Activated naive CD4-positive, alpha-beta T cell treated with anti-CD3 and anti-CD28 coated beads, Interleukin-2, amount 50 U/mL, for 24 hours (primary cell): ENCODE measurements around the gene NFASC.
A peak's percentile ranks its signal among the peaks of the same experiment; 100 is the strongest.

Experiments
- H3K27ac Mint-ChIP-seq: one replicate; pipeline ENCODE4 v1.8.0; 2021; ENCODE audit warnings: mild to moderate bottlenecking, mixed read lengths
- H3K27me3 Mint-ChIP-seq: one replicate; pipeline ENCODE4 v1.8.0; 2021; ENCODE audit warnings: mixed read lengths
- H3K36me3 Mint-ChIP-seq: one replicate; pipeline ENCODE4 v1.8.0; 2021; ENCODE audit warnings: mixed read lengths
- H3K4me1 Mint-ChIP-seq: one replicate; pipeline ENCODE4 v1.8.0; 2021; ENCODE audit warnings: mixed read lengths
- H3K4me3 Mint-ChIP-seq: one replicate; pipeline ENCODE4 v1.8.0; 2021; ENCODE audit warnings: mild to moderate bottlenecking, mixed read lengths
- H3K9me3 Mint-ChIP-seq: one replicate; pipeline ENCODE4 v1.8.0; 2021; ENCODE audit warnings: mixed read lengths

NFASC gene

GRCh38 chr1:204968135-204968534, 97.5 kb downstream of the NFASC start:
- H3K4me3 Mint-ChIP-seq, result no peak overlapping the region
- H3K36me3 Mint-ChIP-seq, result no peaks in the 10 kb centered on the region
- no peak overlapping the region for H3K27ac Mint-ChIP-seq
- no peaks in the 10 kb centered on the region for H3K4me1 Mint-ChIP-seq
- no peaks in the 10 kb centered on the region for H3K9me3 Mint-ChIP-seq
- H3K27me3 Mint-ChIP-seq, result peaks cover 3% of the 10 kb centered on the region

- H3K4me1 Mint-ChIP-seq, result no peaks in the 10 kb centered on the region
- H3K27ac Mint-ChIP-seq, result no peak overlapping the region
- H3K27me3 Mint-ChIP-seq, result peaks cover 7% of the 10 kb centered on the region
- no peaks in the 10 kb centered on the region for H3K9me3 Mint-ChIP-seq
- no peak overlapping the region for H3K4me3 Mint-ChIP-seq
- H3K36me3 Mint-ChIP-seq, result no peaks in the 10 kb centered on the region
These were observed 98.3 kb downstream of the NFASC start for GRCh38 chr1:204968951-204969350.

- no peak overlapping the region for H3K27ac Mint-ChIP-seq
- H3K9me3 Mint-ChIP-seq, result no peaks in the 10 kb centered on the region
- H3K4me1 Mint-ChIP-seq, result no peaks in the 10 kb centered on the region
- H3K27me3 Mint-ChIP-seq, result peaks cover 11% of the 10 kb centered on the region
- H3K36me3 Mint-ChIP-seq, result no peaks in the 10 kb centered on the region
- no peak overlapping the region for H3K4me3 Mint-ChIP-seq
These were observed 100.3 kb downstream of the NFASC start for GRCh38 chr1:204970937-204971336.

- no peak overlapping the region for H3K4me3 Mint-ChIP-seq
- no peaks in the 10 kb centered on the region for H3K9me3 Mint-ChIP-seq
- peaks cover 11% of the 10 kb centered on the region for H3K27me3 Mint-ChIP-seq
- H3K36me3 Mint-ChIP-seq, result no peaks in the 10 kb centered on the region
- H3K4me1 Mint-ChIP-seq, result no peaks in the 10 kb centered on the region
- H3K27ac Mint-ChIP-seq, result no peak overlapping the region
These were observed 101.1 kb downstream of the NFASC start for GRCh38 chr1:204971517-204972336.

GRCh38 chr1:204972426-204972825, 101.8 kb downstream of the NFASC start:
- H3K36me3 Mint-ChIP-seq, result no peaks in the 10 kb centered on the region
- H3K27me3 Mint-ChIP-seq, result peaks cover 9% of the 10 kb centered on the region
- H3K4me1 Mint-ChIP-seq, result no peaks in the 10 kb centered on the region
- H3K4me3 Mint-ChIP-seq, result no peak overlapping the region
- H3K27ac Mint-ChIP-seq, result no peak overlapping the region
- H3K9me3 Mint-ChIP-seq, result no peaks in the 10 kb centered on the region

GRCh38 chr1:204973449-204973848, 102.8 kb downstream of the NFASC start:
- Mint-ChIP-seq H3K4me1 (no peaks in the 10 kb centered on the region), H3K4me3 (no peak overlapping the region), H3K27me3 (peaks cover 9% of the 10 kb centered on the region), H3K36me3 (no peaks in the 10 kb centered on the region), H3K9me3 (no peaks in the 10 kb centered on the region), H3K27ac (no peak overlapping the region)

- Mint-ChIP-seq H3K27me3 (peaks cover 8% of the 10 kb centered on the region), H3K36me3 (no peaks in the 10 kb centered on the region), H3K9me3 (no peaks in the 10 kb centered on the region), H3K27ac (no peak overlapping the region), H3K4me1 (no peaks in the 10 kb centered on the region), H3K4me3 (no peak overlapping the region)
These were observed 103.7 kb downstream of the NFASC start for GRCh38 chr1:204974327-204974726.

- no peaks in the 10 kb centered on the region for H3K9me3 Mint-ChIP-seq
- H3K27ac Mint-ChIP-seq, result no peak overlapping the region
- H3K4me3 Mint-ChIP-seq, result no peak overlapping the region
- peaks cover 8% of the 10 kb centered on the region for H3K27me3 Mint-ChIP-seq
- no peaks in the 10 kb centered on the region for H3K4me1 Mint-ChIP-seq
- H3K36me3 Mint-ChIP-seq, result no peaks in the 10 kb centered on the region
These were observed 104.4 kb downstream of the NFASC start for GRCh38 chr1:204975021-204975420.

- Mint-ChIP-seq H3K9me3 (no peaks in the 10 kb centered on the region), H3K4me3 (no peak overlapping the region), H3K36me3 (no peaks in the 10 kb centered on the region), H3K27ac (peak overlapping the region; percentile 56), H3K27me3 (peaks cover 8% of the 10 kb centered on the region), H3K4me1 (no peaks in the 10 kb centered on the region)
These were observed 105.0 kb downstream of the NFASC start for GRCh38 chr1:204975568-204976235.

GRCh38 chr1:204976646-204977045, 106.0 kb downstream of the NFASC start:
- Mint-ChIP-seq H3K4me1 (no peaks in the 10 kb centered on the region), H3K9me3 (no peaks in the 10 kb centered on the region), H3K36me3 (no peaks in the 10 kb centered on the region), H3K27me3 (peaks cover 8% of the 10 kb centered on the region), H3K27ac (no peak overlapping the region), H3K4me3 (no peak overlapping the region)

- no peak overlapping the region for H3K27ac Mint-ChIP-seq
- H3K36me3 Mint-ChIP-seq, result no peaks in the 10 kb centered on the region
- H3K4me3 Mint-ChIP-seq, result no peak overlapping the region
- H3K27me3 Mint-ChIP-seq, result peaks cover 8% of the 10 kb centered on the region
- no peaks in the 10 kb centered on the region for H3K4me1 Mint-ChIP-seq
- H3K9me3 Mint-ChIP-seq, result no peaks in the 10 kb centered on the region
These were observed 106.7 kb downstream of the NFASC start for GRCh38 chr1:204977318-204977717.

GRCh38 chr1:204978782-204979181, 108.1 kb downstream of the NFASC start:
- H3K36me3 Mint-ChIP-seq, result no peaks in the 10 kb centered on the region
- H3K4me1 Mint-ChIP-seq, result no peaks in the 10 kb centered on the region
- peaks cover 9% of the 10 kb centered on the region for H3K27me3 Mint-ChIP-seq
- no peak overlapping the region for H3K4me3 Mint-ChIP-seq
- H3K27ac Mint-ChIP-seq, result no peak overlapping the region
- H3K9me3 Mint-ChIP-seq, result no peaks in the 10 kb centered on the region

GRCh38 chr1:204979306-204979705, 108.6 kb downstream of the NFASC start:
- H3K36me3 Mint-ChIP-seq, result no peaks in the 10 kb centered on the region
- H3K27ac Mint-ChIP-seq, result no peak overlapping the region
- peaks cover 7% of the 10 kb centered on the region for H3K27me3 Mint-ChIP-seq
- no peaks in the 10 kb centered on the region for H3K4me1 Mint-ChIP-seq
- H3K9me3 Mint-ChIP-seq, result no peaks in the 10 kb centered on the region
- H3K4me3 Mint-ChIP-seq, result no peak overlapping the region

GRCh38 chr1:204979891-204980649, 109.4 kb downstream of the NFASC start:
- no peak overlapping the region for H3K4me3 Mint-ChIP-seq
- H3K9me3 Mint-ChIP-seq, result no peaks in the 10 kb centered on the region
- no peaks in the 10 kb centered on the region for H3K36me3 Mint-ChIP-seq
- H3K4me1 Mint-ChIP-seq, result no peaks in the 10 kb centered on the region
- peaks cover 5% of the 10 kb centered on the region for H3K27me3 Mint-ChIP-seq
- peak overlapping the region; percentile 12 for H3K27ac Mint-ChIP-seq

- Mint-ChIP-seq H3K36me3 (no peaks in the 10 kb centered on the region), H3K4me1 (no peaks in the 10 kb centered on the region), H3K27ac (no peak overlapping the region), H3K27me3 (peaks cover 3% of the 10 kb centered on the region), H3K4me3 (no peak overlapping the region), H3K9me3 (no peaks in the 10 kb centered on the region)
These were observed 110.3 kb downstream of the NFASC start for GRCh38 chr1:204980840-204981405.
